WI38 (cell line): Measurements from ENCODE around the gene ZNF710.

ENCODE experiments used
- H3K4me3 ChIP-seq: 2 replicates; pipeline ENCODE4 v1.5.1; 2011; ENCODE audit warnings: low read depth, mild to moderate bottlenecking, control low read depth, low read length
- TF ChIP-seq, protein P1 (sequence below): IDR thresholded peaks from 2 replicates; pipeline ENCODE4 v1.5.1; 2012; ENCODE audit warnings: low read depth, mild to moderate bottlenecking, control low read depth, low read length

ZNF710 gene

DNA sequence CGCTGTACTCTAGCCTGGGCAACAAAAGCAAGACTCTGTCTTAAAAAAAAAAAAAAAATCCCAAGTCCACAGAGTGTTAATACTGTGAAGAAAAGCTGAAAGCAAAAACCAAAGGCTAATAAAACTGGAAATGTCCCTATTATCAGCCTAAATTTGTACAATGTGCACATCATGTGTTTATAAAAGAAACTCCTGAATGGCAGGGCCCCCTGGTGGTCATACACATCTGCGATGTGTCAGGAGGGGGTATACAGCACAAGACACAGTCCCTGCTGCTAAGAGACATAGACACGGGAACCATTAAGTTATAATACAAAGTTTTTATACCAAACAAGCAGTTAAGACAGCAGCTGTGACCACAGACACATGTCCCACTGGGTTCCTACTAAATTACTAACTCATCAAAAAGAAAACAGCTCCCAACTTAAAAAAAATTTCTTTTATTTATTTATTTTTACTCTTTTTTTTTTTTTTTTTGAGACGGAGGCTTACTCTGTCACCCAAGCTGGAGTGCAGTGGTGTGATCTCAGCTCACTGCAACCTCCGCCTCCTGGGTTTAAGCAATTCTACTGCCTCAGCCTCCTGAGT is 70.2 kb downstream of the ZNF710 start:
- no peak overlapping the region for H3K4me3 ChIP-seq
- TF ChIP-seq, protein P1, sequence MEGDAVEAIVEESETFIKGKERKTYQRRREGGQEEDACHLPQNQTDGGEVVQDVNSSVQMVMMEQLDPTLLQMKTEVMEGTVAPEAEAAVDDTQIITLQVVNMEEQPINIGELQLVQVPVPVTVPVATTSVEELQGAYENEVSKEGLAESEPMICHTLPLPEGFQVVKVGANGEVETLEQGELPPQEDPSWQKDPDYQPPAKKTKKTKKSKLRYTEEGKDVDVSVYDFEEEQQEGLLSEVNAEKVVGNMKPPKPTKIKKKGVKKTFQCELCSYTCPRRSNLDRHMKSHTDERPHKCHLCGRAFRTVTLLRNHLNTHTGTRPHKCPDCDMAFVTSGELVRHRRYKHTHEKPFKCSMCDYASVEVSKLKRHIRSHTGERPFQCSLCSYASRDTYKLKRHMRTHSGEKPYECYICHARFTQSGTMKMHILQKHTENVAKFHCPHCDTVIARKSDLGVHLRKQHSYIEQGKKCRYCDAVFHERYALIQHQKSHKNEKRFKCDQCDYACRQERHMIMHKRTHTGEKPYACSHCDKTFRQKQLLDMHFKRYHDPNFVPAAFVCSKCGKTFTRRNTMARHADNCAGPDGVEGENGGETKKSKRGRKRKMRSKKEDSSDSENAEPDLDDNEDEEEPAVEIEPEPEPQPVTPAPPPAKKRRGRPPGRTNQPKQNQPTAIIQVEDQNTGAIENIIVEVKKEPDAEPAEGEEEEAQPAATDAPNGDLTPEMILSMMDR: peak; percentile 72

DNA sequence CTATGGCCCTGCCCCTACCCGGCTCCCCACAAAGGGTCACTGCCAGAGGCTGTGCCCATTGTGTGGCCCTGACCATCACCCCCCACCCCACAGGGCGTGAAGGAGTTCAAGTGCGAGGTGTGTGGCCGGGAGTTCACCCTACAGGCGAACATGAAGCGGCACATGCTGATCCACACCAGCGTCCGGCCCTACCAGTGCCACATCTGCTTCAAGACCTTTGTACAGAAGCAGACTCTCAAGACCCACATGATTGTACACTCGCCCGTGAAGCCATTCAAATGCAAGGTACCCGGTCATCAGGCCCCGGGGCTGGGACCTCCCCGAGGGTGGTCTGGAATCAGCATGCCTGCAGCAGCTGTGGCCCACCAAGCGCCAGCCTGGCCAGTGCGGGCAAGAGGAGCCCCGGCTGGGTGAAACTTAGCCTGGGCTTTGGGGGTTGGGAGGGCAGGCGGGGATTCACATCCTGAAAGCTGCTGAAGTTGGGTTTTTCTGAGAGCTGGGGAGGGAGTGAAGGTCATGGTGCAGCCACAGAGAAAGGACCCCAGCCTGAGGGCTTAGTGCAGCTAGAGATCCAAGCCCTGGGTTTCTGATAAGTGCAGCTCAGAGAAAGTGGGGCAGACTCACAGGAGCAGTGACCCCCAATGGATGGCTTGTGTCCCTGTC is 72.0 kb downstream of the ZNF710 start:
- TF ChIP-seq, protein P1: no peak

DNA sequence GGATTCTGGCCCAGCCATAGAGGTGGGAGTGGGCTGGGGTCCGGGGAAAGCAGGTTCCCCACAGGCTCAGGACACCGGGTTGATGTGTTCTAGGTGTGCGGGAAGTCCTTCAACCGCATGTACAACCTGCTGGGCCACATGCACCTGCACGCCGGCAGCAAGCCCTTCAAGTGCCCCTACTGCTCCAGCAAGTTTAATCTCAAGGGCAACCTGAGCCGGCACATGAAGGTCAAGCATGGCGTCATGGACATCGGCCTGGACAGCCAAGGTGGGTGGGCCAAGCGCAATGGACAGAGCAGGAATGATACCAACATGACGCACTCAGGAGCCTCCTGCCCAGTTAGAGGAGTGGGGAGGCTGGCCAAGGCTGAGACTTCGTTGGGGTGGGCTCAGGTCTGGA is 72.9 kb downstream of the ZNF710 start:
- H3K4me3 ChIP-seq: no peak overlapping the region
- TF ChIP-seq, protein P1: no peak

More for the DNA sequence above, 72.0 kb downstream of the ZNF710 start:
- no peak overlapping the region for H3K4me3 ChIP-seq

DNA sequence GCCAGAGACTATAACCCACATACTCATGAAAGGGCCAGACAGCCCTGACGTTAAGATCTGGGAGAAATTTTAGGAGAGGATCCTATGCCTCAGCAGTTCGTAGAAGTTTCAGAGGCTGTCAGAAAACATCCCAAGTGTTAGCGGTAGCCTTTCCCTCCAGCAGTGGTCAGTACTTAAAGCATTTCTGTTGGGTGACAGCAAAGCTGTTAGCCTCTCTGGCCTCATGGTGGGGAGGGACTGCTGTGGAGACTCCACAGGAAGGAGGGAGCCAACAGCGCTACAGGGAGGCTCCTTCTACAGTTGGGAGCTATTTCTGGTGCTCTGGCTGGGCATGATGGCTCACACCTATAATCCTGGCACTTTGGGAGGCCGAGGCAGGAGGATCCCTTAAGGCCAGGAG is 73.8 kb downstream of the ZNF710 start:
- TF ChIP-seq, protein P1: no peak

DNA sequence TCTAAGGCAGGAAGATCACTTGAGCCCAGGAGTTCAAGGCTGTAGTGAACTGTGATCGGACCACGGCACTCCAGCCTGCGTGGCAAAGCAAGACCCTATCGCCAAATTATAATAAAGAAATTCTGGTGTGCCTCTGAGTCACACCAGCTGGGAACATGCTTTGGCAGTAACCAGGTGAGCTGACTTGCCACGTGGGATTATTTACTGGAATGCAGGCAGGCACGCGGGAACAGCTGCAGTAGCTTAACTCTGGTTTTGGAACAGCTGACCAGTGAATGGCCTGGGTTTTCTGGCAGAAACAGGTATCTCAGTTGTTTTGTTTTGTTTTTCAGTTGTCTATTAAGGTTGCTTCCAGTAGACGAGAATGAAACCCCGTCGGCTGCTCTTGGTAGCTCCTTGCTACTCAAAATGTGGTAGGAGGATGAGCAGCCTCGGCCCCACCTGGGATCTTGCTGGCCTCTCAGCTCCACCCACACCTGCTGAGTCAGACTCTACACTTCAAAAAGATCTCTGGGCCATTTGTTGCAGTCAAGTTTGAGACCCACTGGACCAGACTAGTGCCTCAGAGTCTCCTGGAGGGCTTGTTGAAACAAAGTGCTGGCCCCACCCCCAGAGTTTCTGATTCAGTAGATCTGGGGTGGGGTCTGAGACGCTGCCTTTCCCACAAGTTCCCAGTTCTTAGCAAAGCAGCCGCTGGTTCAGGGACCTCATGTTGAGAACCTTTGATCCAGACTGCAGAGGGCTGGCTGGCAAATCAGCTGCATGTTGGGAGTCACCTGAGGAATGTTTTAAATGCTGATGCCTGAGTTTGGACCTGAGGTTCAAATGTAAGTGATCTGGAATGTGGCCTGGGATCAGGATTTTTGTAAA is 74.5 kb downstream of the ZNF710 start:
- no peak overlapping the region for H3K4me3 ChIP-seq
- TF ChIP-seq, protein P1: no peak

More for the DNA sequence above, 73.8 kb downstream of the ZNF710 start:
- no peak overlapping the region for H3K4me3 ChIP-seq

DNA sequence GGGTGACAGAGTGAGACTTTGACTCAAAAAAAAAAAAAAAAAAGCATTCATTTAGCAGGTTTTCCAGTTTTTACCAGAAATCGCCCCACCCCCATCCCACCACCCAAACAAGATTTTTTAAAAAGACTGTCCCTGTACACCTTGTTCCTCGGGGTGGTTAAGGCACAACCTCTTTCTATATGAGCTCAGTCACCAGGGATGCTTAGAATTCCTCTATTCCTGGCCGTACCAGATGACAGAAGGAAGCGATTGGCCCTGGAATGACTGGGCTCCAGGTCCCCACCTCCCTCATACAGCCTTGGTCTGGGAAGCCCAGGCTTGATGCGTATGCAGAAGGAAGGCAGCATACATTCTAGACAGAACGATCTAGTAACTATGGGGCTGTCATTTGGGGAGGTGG is 75.6 kb downstream of the ZNF710 start:
- TF ChIP-seq, protein P1: no peak
- H3K4me3 ChIP-seq: no peak overlapping the region

DNA sequence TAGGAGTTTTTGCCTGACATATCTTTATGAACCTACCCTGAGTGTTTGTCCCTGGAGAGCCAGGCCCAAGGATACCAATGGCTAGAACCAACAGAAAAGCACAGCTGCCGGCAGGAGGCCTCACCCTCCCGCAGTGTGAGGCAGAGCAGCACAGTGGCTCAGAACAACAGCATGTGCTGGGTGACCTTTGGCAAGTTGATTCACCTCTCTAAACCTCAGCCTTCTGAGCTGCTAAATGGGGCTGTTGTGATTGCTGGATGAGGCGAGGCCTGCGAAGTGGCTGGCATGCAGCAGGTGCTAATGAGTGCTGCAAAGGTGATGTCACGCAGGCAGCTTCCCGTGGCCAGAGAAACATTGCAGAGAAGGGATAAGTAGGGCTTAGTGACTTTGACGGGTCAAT is 77.8 kb downstream of the ZNF710 start:
- H3K4me3 ChIP-seq: no peak overlapping the region
- TF ChIP-seq, protein P1: no peak
